HG03354 (cell line): ENCODE data around the gene ATF2.

Experiments used
- ATAC-seq: cut with Tn5 transposase; IDR thresholded peaks from one replicate; pipeline ENCODE4 v1.9.1; 2021; ENCODE audit warnings: mild to moderate bottlenecking; ENCODE audit not compliant: unreplicated experiment, poor library complexity, severe bottlenecking

ATF2 gene

GRCh38 chr2:175167076-175167791 lies 769 bp downstream of the ATF2 start:
- peak; percentile 3 for ATAC-seq

- ATAC-seq: no peak
Measured at GRCh38 chr2:175166216-175166824, 1.7 kb downstream of the ATF2 start.

GRCh38 chr2:175164235-175164634 lies 3.8 kb downstream of the ATF2 start:
- no peak for ATAC-seq

- no peak for ATAC-seq
Measured at GRCh38 chr2:175158894-175159293, 9.1 kb downstream of the ATF2 start.

GRCh38 chr2:175156534-175156933 lies 11.5 kb downstream of the ATF2 start:
- no peak for ATAC-seq

- ATAC-seq: peak; percentile 85
Measured at GRCh38 chr2:175154661-175155082, 13.3 kb downstream of the ATF2 start.

- ATAC-seq: peak; percentile 84
Measured at GRCh38 chr2:175152242-175152641, 15.8 kb downstream of the ATF2 start.

- no peak for ATAC-seq
Measured at GRCh38 chr2:175151791-175152190, 16.2 kb downstream of the ATF2 start.

GRCh38 chr2:175147186-175147585 lies 20.8 kb downstream of the ATF2 start:
- no peak for ATAC-seq

GRCh38 chr2:175143678-175144077 lies 24.3 kb downstream of the ATF2 start:
- no peak for ATAC-seq

GRCh38 chr2:175143191-175143590 lies 24.8 kb downstream of the ATF2 start:
- no peak for ATAC-seq

- no peak for ATAC-seq
Measured at GRCh38 chr2:175140332-175140731, 27.7 kb downstream of the ATF2 start.

- ATAC-seq: no peak
Measured at GRCh38 chr2:175137793-175138192, 30.2 kb downstream of the ATF2 start.

- peak; percentile 78 for ATAC-seq
Measured at GRCh38 chr2:175136334-175137215, 31.4 kb downstream of the ATF2 start.

GRCh38 chr2:175135862-175136261 lies 32.1 kb downstream of the ATF2 start:
- no peak for ATAC-seq

GRCh38 chr2:175135177-175135576 lies 32.8 kb downstream of the ATF2 start:
- ATAC-seq: no peak

GRCh38 chr2:175131252-175131651 lies 36.8 kb downstream of the ATF2 start:
- no peak for ATAC-seq

GRCh38 chr2:175126661-175127060 lies 41.3 kb downstream of the ATF2 start:
- no peak for ATAC-seq

- no peak for ATAC-seq
Measured at GRCh38 chr2:175123254-175123653, 44.7 kb downstream of the ATF2 start.

GRCh38 chr2:175111200-175111657 lies 56.8 kb downstream of the ATF2 start:
- no peak for ATAC-seq
